Measurements from ENCODE around the gene CAVIN2.

Gene CAVIN2

DNA sequence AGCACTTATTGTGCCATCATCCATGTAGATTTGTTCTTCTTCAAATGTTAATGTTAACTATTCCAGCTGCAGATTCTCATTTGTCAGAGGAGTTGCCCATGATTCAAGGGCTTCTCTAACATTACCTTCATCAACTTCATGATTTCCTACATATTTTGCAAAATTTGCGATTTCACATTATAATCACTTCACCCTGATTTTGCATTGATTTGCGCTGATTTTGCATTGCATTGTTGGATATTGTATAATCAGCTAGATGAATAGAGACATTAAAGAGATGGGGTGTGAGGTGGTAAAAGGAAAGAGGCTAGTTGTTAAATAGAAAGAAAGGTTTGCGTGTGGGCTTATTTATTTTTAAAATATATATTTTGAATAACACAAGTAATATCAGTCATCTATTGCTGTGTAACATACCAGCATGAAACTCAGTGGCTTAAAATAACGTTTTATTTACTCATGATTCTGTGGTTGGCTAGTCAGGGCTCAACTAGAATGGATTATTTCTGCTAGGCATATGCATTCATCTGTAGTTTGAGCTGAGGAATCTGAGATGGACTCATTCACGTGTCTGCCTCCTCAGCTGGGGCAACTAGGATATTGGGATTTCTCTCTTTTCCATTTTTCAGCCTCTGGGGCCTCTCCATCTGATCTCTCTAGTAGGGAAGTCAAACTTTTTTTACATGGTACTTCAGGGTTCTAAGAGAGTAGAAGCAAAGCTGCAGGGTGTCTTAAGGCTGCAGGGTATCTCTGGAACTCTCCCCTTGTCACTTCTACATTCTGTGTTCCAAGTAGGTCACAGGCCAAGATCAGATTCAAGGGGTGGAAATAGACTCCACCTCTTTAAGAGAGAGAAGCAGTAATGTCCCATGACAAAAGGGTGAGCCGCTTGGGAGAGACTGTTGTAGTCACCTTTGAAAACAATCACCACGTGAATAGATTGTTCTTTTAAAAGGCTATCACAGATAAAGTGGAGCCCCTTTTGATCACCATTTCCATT is 2.2 kb upstream of the CAVIN2 start:
- no peaks in the 10 kb centered on the region for H3K9me3 ChIP-seq (ENCODE audit: control insufficient read depth, insufficient read depth, low read depth, low read length)
- ChIA-PET POLR2A (no interaction called here), CTCF (interaction anchor here (1.1 kb wide), 1 partner anchor 313 kb away, joined by 3 read pairs; no protein-coding TSS in a partner anchor)
- no peak overlapping the region for H3K27ac ChIP-seq (ENCODE audit: extremely low read depth, low read depth, low read length)
- no peaks in the 10 kb centered on the region for H3K36me3 ChIP-seq (ENCODE audit: control insufficient read depth in 2 of 2, insufficient read depth in 1 of 2, low read length in 2 of 2)
- H3K4me3 ChIP-seq (ENCODE audit: low read depth, low read length): no peak overlapping the region
- no peaks in the 10 kb centered on the region for H3K4me1 ChIP-seq (ENCODE audit: control insufficient read depth, insufficient read depth, low read length)
- TF ChIP-seq ZBTB1 (tag by site-specific recombination; IDR thresholded peaks at IDR 0.05) (no peak), IKZF3 (tag by site-specific recombination; IDR thresholded peaks at IDR 0.05) (no peak), ZNF155 (tag by site-specific recombination; IDR thresholded peaks at IDR 0.05) (no peak), ZNF335 (tag by site-specific recombination; conservative IDR thresholded peaks at IDR 0.05) (no peak), ZNF629 (tag by site-specific recombination; IDR thresholded peaks at IDR 0.05) (no peak), RBAK (tag by site-specific recombination; IDR thresholded peaks at IDR 0.05) (no peak), ZNF785 (tag by site-specific recombination; IDR thresholded peaks at IDR 0.05) (no peak), OVOL3 (tag by site-specific recombination; IDR thresholded peaks at IDR 0.05) (no peak)
- TF ChIP-seq, protein P1, sequence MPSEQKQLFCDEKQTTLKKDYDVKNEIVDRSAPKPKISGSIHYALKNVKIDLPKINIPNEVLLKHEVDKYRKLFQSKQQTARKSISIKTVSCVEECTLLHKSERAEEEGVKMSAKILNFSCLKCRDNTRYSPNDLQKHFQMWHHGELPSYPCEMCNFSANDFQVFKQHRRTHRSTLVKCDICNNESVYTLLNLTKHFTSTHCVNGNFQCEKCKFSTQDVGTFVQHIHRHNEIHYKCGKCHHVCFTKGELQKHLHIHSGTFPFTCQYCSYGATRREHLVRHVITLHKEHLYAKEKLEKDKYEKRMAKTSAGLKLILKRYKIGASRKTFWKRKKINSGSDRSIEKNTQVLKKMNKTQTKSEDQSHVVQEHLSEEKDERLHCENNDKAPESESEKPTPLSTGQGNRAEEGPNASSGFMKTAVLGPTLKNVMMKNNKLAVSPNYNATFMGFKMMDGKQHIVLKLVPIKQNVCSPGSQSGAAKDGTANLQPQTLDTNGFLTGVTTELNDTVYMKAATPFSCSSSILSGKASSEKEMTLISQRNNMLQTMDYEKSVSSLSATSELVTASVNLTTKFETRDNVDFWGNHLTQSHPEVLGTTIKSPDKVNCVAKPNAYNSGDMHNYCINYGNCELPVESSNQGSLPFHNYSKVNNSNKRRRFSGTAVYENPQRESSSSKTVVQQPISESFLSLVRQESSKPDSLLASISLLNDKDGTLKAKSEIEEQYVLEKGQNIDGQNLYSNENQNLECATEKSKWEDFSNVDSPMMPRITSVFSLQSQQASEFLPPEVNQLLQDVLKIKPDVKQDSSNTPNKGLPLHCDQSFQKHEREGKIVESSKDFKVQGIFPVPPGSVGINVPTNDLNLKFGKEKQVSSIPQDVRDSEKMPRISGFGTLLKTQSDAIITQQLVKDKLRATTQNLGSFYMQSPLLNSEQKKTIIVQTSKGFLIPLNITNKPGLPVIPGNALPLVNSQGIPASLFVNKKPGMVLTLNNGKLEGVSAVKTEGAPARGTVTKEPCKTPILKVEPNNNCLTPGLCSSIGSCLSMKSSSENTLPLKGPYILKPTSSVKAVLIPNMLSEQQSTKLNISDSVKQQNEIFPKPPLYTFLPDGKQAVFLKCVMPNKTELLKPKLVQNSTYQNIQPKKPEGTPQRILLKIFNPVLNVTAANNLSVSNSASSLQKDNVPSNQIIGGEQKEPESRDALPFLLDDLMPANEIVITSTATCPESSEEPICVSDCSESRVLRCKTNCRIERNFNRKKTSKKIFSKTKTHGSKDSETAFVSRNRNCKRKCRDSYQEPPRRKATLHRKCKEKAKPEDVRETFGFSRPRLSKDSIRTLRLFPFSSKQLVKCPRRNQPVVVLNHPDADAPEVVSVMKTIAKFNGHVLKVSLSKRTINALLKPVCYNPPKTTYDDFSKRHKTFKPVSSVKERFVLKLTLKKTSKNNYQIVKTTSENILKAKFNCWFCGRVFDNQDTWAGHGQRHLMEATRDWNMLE (tag by site-specific recombination; conservative IDR thresholded peaks at IDR 0.05; ENCODE audit: low read depth): no peak
- TF ChIP-seq, protein P2, sequence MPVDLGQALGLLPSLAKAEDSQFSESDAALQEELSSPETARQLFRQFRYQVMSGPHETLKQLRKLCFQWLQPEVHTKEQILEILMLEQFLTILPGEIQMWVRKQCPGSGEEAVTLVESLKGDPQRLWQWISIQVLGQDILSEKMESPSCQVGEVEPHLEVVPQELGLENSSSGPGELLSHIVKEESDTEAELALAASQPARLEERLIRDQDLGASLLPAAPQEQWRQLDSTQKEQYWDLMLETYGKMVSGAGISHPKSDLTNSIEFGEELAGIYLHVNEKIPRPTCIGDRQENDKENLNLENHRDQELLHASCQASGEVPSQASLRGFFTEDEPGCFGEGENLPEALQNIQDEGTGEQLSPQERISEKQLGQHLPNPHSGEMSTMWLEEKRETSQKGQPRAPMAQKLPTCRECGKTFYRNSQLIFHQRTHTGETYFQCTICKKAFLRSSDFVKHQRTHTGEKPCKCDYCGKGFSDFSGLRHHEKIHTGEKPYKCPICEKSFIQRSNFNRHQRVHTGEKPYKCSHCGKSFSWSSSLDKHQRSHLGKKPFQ (tag by site-specific recombination; IDR thresholded peaks at IDR 0.05): no peak
- TF ChIP-seq, protein P3, sequence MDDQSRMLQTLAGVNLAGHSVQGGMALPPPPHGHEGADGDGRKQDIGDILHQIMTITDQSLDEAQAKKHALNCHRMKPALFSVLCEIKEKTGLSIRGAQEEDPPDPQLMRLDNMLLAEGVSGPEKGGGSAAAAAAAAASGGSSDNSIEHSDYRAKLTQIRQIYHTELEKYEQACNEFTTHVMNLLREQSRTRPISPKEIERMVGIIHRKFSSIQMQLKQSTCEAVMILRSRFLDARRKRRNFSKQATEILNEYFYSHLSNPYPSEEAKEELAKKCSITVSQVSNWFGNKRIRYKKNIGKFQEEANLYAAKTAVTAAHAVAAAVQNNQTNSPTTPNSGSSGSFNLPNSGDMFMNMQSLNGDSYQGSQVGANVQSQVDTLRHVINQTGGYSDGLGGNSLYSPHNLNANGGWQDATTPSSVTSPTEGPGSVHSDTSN (CRISPR knock-in tag; IDR thresholded peaks at IDR 0.05): no peak

DNA sequence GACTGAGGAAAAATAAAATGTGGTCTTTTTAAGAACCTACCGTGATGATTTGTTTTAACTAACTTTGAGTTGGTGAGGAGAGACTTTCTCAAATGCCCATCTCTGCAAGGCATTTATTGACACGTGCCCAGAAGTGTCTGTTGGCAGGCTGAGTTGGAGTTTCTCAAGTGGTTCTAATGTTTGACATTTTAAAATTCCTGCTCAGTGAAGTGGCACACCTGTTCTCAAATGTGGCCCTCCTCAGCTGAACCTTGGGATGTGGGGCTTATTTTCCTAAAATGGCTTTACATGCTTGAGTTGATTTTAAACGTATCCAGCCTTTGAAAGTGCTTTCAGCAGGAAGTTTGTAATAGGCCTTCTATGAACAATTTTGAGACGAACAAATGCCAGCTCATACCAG is 876 bp upstream of the CAVIN2 start:
- no peaks in the 10 kb centered on the region for H3K9me3 ChIP-seq (ENCODE audit: control insufficient read depth, insufficient read depth, low read depth, low read length)
- no peaks in the 10 kb centered on the region for H3K36me3 ChIP-seq (ENCODE audit: control insufficient read depth in 2 of 2, insufficient read depth in 1 of 2, low read length in 2 of 2)
- CTCF ChIA-PET: interaction anchor here (0.7 to 1.3 kb wide), 3 partner anchors 22 to 315 kb away, joined by 3 to 5 read pairs (median 5); no protein-coding TSS in a partner anchor
- POLR2A ChIA-PET: no interaction called here
- no peak overlapping the region for H3K27ac ChIP-seq (ENCODE audit: extremely low read depth, low read depth, low read length)
- H3K4me1 ChIP-seq (ENCODE audit: control insufficient read depth, insufficient read depth, low read length): no peaks in the 10 kb centered on the region
- no peak overlapping the region for H3K4me3 ChIP-seq (ENCODE audit: low read depth, low read length)
- TF ChIP-seq BCL11B (tag by site-specific recombination; IDR thresholded peaks at IDR 0.05; ENCODE audit: low read depth) (no peak), ZNF701 (tag by site-specific recombination; IDR thresholded peaks at IDR 0.05) (no peak), PRDM10 (tag by site-specific recombination; IDR thresholded peaks at IDR 0.05) (no peak), ZNF843 (tag by site-specific recombination; IDR thresholded peaks at IDR 0.05) (no peak), ZNF211 (tag by site-specific recombination; IDR thresholded peaks at IDR 0.05; ENCODE audit: low read depth) (no peak)
- TF ChIP-seq, protein P4, sequence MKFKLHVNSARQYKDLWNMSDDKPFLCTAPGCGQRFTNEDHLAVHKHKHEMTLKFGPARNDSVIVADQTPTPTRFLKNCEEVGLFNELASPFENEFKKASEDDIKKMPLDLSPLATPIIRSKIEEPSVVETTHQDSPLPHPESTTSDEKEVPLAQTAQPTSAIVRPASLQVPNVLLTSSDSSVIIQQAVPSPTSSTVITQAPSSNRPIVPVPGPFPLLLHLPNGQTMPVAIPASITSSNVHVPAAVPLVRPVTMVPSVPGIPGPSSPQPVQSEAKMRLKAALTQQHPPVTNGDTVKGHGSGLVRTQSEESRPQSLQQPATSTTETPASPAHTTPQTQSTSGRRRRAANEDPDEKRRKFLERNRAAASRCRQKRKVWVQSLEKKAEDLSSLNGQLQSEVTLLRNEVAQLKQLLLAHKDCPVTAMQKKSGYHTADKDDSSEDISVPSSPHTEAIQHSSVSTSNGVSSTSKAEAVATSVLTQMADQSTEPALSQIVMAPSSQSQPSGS (tag by site-specific recombination; IDR thresholded peaks at IDR 0.05; ENCODE audit: low read depth): no peak
- TF ChIP-seq, protein P5, sequence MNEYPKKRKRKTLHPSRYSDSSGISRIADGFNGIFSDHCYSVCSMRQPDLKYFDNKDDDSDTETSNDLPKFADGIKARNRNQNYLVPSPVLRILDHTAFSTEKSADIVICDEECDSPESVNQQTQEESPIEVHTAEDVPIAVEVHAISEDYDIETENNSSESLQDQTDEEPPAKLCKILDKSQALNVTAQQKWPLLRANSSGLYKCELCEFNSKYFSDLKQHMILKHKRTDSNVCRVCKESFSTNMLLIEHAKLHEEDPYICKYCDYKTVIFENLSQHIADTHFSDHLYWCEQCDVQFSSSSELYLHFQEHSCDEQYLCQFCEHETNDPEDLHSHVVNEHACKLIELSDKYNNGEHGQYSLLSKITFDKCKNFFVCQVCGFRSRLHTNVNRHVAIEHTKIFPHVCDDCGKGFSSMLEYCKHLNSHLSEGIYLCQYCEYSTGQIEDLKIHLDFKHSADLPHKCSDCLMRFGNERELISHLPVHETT (tag by site-specific recombination; IDR thresholded peaks at IDR 0.05): no peak

All from HEK293 (cell line).